HG03135 (cell line): ENCODE measurements around the gene ROR1.

Source experiments
- ATAC-seq: cut with Tn5 transposase; IDR thresholded peaks from one replicate; pipeline ENCODE4 v1.9.1; 2021; ENCODE audit warnings: mild to moderate bottlenecking, moderate library complexity; ENCODE audit not compliant: unreplicated experiment

The ROR1 gene

GRCh38 chr1:63878932-63879331 is 105.1 kb downstream of the ROR1 start:
- no peak for ATAC-seq

- no peak for ATAC-seq
These were observed 107.2 kb downstream of the ROR1 start for GRCh38 chr1:63880958-63881576.

DNA sequence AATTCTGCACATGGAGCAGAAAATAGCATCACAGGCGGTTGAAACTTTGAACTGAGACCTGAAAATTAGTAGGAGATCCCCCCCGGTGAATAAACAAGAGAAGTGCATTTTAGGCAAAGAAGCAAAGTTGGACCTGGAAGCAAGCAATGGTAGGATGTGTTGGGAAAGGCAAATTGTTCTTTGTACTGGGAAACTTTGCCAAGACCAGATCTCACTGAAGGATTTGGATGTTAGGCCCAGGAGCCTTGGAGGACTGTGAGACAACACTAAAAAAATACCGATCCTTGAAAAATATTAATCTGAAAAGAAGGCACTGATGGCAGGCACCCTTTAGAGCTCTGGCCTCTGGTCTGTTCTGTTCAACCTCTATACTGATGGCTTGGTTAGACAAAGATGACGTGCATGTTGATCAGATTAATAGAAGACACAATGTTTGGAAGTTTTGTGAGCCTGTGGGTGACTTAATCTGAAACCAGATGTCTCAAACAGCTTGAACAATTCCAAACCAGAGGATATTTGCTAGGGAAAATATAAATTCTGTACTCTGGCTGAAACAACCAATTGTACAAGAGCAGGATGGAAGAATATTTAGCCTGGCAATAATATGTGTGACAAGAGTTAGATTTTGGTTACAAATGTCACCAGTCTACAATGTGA is 108.4 kb downstream of the ROR1 start:
- ATAC-seq = no peak

DNA sequence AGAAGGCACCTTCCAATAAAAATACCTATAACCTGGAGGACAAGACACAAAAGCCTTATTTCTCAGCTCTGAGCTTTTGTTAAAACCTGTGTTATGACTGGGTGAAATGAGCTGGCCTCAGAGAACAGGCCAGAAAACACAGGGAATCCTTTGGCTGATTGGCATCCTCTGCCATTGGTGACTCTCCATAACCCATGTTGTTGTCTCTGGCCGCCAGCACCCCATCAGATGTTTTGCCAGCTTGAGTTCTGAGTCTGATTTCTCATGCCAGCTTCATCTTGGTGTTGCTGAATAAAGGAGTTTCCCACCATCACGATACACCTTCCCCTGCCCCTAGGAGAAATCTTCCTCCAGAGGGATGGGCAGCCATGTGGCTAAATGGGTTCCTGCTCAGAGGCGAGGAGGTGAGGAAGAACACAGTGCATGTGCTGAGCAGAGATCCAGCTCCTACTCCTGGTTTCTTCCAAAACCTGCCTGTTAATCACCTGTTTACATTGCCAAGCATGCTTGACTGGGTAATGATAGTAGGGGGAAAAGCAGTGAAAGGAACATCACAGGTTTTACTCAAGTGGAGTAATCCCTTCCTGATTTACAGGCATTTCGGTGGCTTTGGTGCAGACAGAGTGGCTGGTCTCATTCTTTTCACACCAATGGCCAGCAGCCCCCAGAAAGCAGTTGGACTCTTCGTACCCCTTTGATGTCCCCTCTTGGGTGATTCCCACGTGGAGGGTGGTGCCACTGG is 109.8 kb downstream of the ROR1 start:
- ATAC-seq = no peak

GRCh38 chr1:63884486-63884885 is 110.7 kb downstream of the ROR1 start:
- ATAC-seq = no peak

DNA sequence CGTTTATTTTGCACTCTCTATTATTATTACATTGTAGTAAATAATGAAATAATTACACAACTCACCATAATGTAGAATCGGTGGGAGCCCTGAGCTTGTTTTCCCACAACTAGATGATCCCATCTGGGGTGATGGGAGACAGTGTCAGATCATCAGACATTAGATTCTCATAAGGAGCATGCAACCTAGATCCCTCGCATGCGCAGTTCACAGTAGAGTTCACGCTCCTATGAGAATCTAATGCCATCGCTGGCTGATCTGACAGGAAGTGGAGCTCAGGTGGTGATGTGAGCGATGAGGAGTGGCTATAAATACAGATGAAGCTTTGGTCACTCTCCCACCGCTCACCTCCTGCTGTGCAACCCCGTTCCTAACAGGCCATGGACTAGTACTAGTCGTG is 112.1 kb downstream of the ROR1 start:
- no peak for ATAC-seq

DNA sequence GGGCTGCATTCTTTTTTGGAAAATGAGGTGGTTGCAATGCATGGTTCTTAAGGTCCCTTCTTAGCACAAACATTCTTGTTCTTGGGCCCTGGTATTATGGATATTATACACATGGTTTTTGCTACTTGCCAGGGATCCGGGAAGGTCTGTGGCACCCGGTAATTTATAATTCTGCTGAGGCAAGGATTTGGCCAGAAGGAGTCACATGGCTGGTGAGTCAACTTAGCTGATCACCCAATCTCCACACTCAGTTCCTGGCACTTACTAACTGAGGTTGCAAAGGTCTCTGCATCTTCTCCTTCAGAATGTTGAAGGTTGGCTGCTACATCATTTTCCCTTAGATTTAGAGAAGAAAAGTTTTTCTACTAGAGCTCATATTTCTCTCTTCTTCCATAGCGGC is 112.5 kb downstream of the ROR1 start:
- ATAC-seq = no peak

DNA sequence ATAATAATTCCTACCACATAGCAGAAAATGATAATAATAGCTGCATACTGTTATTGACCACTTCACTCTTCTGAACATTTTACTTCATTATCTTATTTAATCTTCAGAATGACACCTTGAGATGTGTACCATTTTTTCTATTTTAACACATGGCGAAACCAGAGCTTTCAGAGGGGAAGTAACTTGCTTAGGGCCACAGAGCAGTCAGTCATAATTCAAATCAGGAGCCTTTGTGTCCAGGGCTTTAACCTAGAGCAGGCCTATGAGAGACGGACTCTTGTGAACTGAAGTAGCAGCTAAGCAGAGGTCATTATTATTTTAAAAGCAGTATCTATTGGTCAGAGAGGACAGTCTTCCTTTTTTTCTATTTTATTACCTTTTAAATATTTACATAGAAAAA is 114.0 kb downstream of the ROR1 start:
- no peak for ATAC-seq

GRCh38 chr1:63888984-63889383 is 115.2 kb downstream of the ROR1 start:
- no peak for ATAC-seq

DNA sequence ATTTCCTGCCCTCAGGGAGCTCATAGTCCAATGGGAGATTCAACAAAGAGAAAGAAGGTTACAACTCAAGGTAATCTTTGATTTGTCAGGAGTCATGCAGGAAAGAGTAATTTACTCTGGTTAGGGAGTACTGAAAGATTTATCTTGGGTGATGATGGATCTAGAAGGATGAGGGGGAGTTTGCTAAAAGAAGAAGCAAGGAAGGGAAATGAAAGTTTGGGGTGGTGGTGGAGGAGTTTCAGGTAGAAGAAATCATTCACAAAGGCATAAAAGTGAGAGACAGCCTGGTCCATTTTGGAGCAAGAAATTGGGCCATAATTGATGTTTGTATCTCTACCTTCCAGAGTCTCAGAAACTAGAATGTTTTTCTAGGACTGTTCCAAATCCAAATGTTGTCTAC is 116.7 kb downstream of the ROR1 start:
- no peak for ATAC-seq

- no peak for ATAC-seq
These were observed 117.4 kb downstream of the ROR1 start for GRCh38 chr1:63891060-63891690.

DNA sequence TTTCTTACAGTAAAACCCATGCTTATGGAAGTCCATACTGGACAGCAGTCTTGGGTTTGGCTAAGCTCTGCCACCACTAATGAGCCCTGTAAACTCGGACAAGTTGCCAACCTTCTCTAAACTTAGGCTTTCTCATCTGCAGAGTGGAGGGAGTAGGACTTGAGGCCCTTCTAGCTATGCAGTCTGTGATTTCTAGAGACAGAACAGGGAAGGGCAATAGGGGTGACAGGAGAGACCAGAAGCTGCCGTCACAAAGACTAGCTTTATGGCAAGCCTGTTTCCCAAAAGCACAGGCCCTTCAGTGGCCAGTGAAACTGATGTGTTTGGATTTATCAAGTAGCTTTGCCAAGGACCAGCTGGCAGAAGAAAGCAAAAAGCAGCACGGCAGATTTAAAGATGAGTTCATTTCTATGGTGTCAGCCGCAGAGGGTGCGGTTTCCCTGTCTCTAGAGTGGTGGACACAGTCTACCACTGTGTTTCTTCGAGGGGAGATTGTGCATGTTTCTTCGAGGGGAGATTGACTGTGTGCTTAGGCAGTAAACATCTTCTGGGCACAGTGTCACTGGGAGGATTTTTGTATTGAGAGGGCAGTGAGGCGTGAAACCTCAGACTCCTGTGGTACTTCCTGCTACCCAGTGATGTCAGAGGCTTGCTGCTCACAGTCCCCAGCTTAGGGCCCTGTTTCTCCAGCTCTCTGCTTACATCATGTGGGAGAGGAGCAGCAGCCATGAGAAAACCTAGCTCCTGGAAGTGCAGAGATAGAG is 119.0 kb downstream of the ROR1 start:
- ATAC-seq = peak; percentile 98

- ATAC-seq = no peak
These were observed 120.2 kb downstream of the ROR1 start for GRCh38 chr1:63893976-63894375.

GRCh38 chr1:63894627-63895265 is 120.9 kb downstream of the ROR1 start:
- no peak for ATAC-seq

DNA sequence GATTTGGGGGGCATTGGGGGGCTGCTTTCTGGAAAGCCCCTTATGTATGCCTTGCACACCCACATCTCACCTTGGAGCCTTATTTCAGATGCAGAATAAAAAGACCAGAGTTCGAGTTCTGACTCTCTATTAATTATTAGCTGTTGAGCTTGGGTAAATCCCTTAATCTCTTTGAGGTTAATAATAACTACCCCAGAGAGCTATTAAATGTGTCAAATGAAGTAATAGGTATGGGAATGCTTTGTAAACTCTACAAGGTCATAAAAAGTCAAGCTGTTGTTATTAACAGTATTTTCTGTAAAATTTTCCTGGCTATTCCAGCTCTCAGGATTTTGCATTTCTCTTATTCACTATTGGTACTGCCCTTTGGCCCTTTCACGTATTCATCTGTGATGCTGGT is 122.9 kb downstream of the ROR1 start:
- ATAC-seq = no peak

DNA sequence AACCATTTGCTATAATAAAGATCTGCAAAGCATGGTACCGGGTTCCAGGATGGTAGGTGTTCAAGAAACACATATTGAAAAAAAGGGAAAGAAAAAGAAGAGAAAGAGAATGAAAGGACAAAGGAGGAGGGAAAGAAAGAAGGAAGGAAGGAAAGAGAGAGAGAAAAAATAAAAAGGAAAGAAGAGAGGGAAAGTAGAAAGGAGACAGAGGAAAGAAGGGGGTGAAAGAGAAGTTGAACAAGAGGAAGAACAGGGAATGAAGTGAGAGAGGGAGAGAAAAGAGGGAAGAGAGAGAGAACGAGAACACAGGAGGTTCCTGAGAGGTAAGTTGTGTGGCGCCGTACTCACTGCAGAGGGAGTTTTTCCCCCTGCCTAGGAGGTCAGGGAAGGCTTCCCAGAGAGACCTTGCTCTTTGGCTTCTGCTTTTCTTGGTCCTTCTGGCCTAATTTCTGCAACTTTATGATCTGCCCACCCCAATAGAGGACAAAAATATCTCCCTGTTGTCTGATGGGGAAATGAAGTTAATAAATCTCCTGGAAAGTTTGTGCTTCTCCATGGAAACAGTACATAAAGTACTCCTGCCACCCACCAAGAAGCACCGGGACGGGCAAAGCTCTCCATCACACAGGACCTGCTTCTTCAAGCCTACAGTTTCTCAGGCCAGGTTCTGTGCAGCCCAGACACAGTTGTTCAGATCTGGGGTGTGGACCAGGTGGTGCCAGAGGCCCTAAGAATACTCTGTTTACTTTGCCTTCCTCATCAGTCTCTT is 124.8 kb downstream of the ROR1 start:
- no peak for ATAC-seq

- no peak for ATAC-seq
These were observed 127.3 kb downstream of the ROR1 start for GRCh38 chr1:63901094-63901493.

DNA sequence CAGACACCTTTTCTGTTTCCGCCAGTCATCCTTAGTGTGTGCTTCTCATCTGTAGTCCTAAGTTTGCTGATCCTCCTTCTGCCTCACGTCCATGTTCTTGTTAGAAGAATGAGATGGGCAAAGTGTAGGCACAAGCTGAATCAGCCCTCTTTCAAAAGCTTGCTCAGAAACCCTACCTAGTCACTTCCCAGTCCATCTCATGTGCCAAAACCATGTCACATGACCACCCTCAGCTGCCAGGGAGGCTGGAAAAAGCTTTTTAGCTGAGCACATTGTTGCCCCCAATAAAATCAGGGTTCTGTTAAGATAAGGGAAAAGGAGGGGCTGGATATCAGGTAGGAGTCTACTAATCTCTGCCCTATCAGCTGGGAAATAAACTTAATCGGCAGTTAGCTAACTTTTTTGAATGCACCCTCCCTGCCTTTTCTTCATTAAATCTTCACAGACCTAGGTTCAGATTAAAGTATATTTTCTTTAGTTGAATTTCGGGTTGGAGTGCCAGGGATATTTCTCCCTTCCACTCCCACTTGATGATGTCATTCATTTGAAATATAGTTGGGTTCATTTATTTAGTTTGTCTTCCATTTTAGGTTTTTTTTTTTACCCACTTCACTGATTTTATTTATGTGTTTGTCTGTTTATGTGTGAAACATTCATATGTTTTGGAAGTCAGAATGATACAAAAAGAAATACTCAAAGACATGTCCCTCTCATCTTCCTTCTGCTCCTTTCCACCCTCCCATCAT is 129.2 kb downstream of the ROR1 start:
- no peak for ATAC-seq

- no peak for ATAC-seq
These were observed 130.3 kb downstream of the ROR1 start for GRCh38 chr1:63903947-63904610.
